B cell (primary cell): ENCODE data around the gene DNAL1. TPM values are rescaled to one million over a fixed set of nuclear protein-coding genes. Genes with fewer than 3 reads are reported as not detected.
A peak's percentile ranks its signal among the peaks of the same experiment; 100 is the strongest.

Experiments
- ATAC-seq: fragments of 200-7000 bp; cut with Tn5 transposase; one replicate; pipeline ENCODE4 v1.10.0; 2021; ENCODE audit warnings: low read depth, mild to moderate bottlenecking, moderate number of reproducible peaks, moderate library complexity
- CTCF ChIA-PET: fragments of 350-600 bp; sonication (Branson Sonifier 250); formaldehyde crosslinking; loops from one replicate; lab custom pipeline; 2021; ENCODE audit warnings: antibody characterized with exemption, inconsistent platforms; lab: Charles Lee
- POLR2A ChIA-PET: fragments of 350-600 bp; sonication (Branson Sonifier 250); formaldehyde crosslinking; loops from one replicate; lab custom pipeline; 2021; ENCODE audit warnings: antibody characterized with exemption; lab: Charles Lee
- DNase-seq: peaks from one replicate; pipeline ENCODE4 v3.0.0; 2013
- H2AFZ ChIP-seq: 2 replicates; pipeline ENCODE4 v1.6.1; 2012; ENCODE audit warnings: mild to moderate bottlenecking, low read depth, low read length; ENCODE audit not compliant: insufficient read depth, poor library complexity, severe bottlenecking
- H3K27ac ChIP-seq, 2 donors: 1 replicate in 1 of 2; 2 replicates in 1 of 2; pipeline ENCODE4 v1.5.1; 2012 to 2013; ENCODE audit warnings: low read length in 2 of 2, mild to moderate bottlenecking in 2 of 2, moderate library complexity in 1 of 2
- H3K27me3 ChIP-seq, 4 experiments: fragments of 200-600 bp in 1 of 4; sonication (generic) in 1 of 4; replicated peaks in 1 of 4; 1 replicate in 2 of 4; 2 replicates in 2 of 4; pipeline versions ENCODE4 v1.6.1 to v1.7.0; 2013 to 2016; ENCODE audit warnings: low read length in 3 of 4, mild to moderate bottlenecking in 2 of 4, mixed read lengths in 1 of 4, moderate library complexity in 1 of 4; ENCODE audit not compliant: insufficient read depth in 4 of 4, control insufficient read depth in 3 of 4; ENCODE audit errors: control extremely low read depth in 1 of 4
- H3K36me3 ChIP-seq, 2 experiments: replicated peaks in 1 of 2; 1 replicate in 1 of 2; 2 replicates in 1 of 2; pipeline versions ENCODE4 v1.6.1 to v1.7.1; 2013; ENCODE audit warnings: low read length in 1 of 2; ENCODE audit not compliant: insufficient read depth in 2 of 2, control insufficient read depth in 1 of 2; ENCODE audit errors: control extremely low read depth in 1 of 2, extremely low read depth in 1 of 2
- H3K4me1 ChIP-seq, 2 donors: fragments of 200-600 bp in 1 of 2; sonication (generic) in 1 of 2; 1 replicate in 1 of 2; 2 replicates in 1 of 2; pipeline versions ENCODE4 v1.5.1 to v1.6.1; 2013 to 2017; ENCODE audit warnings: low read length in 2 of 2; ENCODE audit not compliant: control insufficient read depth in 2 of 2, insufficient read depth in 2 of 2
- H3K4me2 ChIP-seq: replicated peaks from 2 replicates; pipeline ENCODE3; 2012; ENCODE audit warnings: mild to moderate bottlenecking, low read depth, low read length; ENCODE audit not compliant: poor library complexity, severe bottlenecking
- H3K4me3 ChIP-seq, 5 experiments: fragments of 200-600 bp in 1 of 5; sonication (generic) in 1 of 5; 1 replicate in 3 of 5; 2 replicates in 2 of 5; pipeline versions ENCODE4 v1.5.1 to v1.7.0; 2011 to 2016; ENCODE audit warnings: low read length in 4 of 5, mild to moderate bottlenecking in 4 of 5, low read depth in 2 of 5, control low read depth in 1 of 5, moderate library complexity in 1 of 5; ENCODE audit not compliant: insufficient read depth in 1 of 5; ENCODE audit errors: control extremely low read depth in 1 of 5, extremely low read depth in 1 of 5
- H3K79me2 ChIP-seq: fragments of 200-600 bp; sonication (generic); one replicate; pipeline ENCODE4 v1.6.0; 2016; ENCODE audit warnings: low read length; ENCODE audit not compliant: control insufficient read depth, insufficient read depth
- H3K9ac ChIP-seq: fragments of 200-600 bp; sonication (generic); 2 replicates; pipeline ENCODE4 v1.6.1; 2017; ENCODE audit warnings: mild to moderate bottlenecking, low read length, moderate library complexity
- H3K9me3 ChIP-seq, 3 donors: one replicate each; pipeline versions ENCODE4 v1.6.1 to v1.7.1; 2013; ENCODE audit warnings: low read length in 2 of 3; ENCODE audit not compliant: control insufficient read depth in 2 of 3, insufficient read depth in 1 of 3; ENCODE audit errors: control extremely low read depth in 1 of 3
- H4K20me1 ChIP-seq: 2 replicates; pipeline ENCODE4 v1.6.0; 2012; ENCODE audit warnings: mild to moderate bottlenecking, low read length; ENCODE audit not compliant: insufficient read depth, control insufficient read depth, poor library complexity, severe bottlenecking
- H3K27ac Mint-ChIP-seq: one replicate; pipeline ENCODE4 v1.8.0; 2021; ENCODE audit warnings: mixed read lengths
- H3K27me3 Mint-ChIP-seq: one replicate; pipeline ENCODE4 v1.8.0; 2021; ENCODE audit warnings: mixed read lengths
- H3K4me1 Mint-ChIP-seq: one replicate; pipeline ENCODE4 v1.8.0; 2021; ENCODE audit warnings: mixed read lengths
- H3K4me3 Mint-ChIP-seq: one replicate; pipeline ENCODE4 v1.8.0; 2021; ENCODE audit warnings: mixed read lengths
- H3K9me3 Mint-ChIP-seq: one replicate; pipeline ENCODE4 v1.8.0; 2022; ENCODE audit warnings: mixed read lengths; ENCODE audit not compliant: insufficient read depth
- CTCF ChIP-seq: fragments of 200-600 bp; IDR thresholded peaks from one replicate; pipeline ENCODE4 v1.8.0; 2022; ENCODE audit warnings: antibody characterized with exemption, mild to moderate bottlenecking
- EZH2 ChIP-seq: IDR thresholded peaks from 2 replicates; pipeline ENCODE4 v1.6.1; 2012; ENCODE audit warnings: borderline replicate concordance, low read depth, mild to moderate bottlenecking, moderate library complexity, low read length; ENCODE audit not compliant: insufficient read depth, poor library complexity, severe bottlenecking
- WGBS: methylation state at CpG from one replicate; pipeline ENCODE4 v1.1.5; 2013; ENCODE audit warnings: missing lambda C conversion rate; ENCODE audit not compliant: insufficient coverage; 5-methylcytosine and 5-hydroxymethylcytosine counted together
- intact Hi-C: fragments of 100-400 bp; cut with micrococcal nuclease; formaldehyde crosslinking; loops from one replicate; pipeline ENCODE4 v1.10.0; 2022
- polyA plus RNA-seq: library from polyadenylated mRNA; depleted of rRNA; stranded (reverse); fragments of >200 nt; gene quantifications from 2 replicates; pipeline ENCODE4 v1.2.3, GENCODE V29; 2012
- total RNA-seq, 2 donors: library from RNA; stranded (reverse); fragments of 120-200 nt in 1 of 2; gene quantifications; 1 replicate in 1 of 2; 2 replicates in 1 of 2; pipeline versions ENCODE4 v1.2.3 to v1.2.4, GENCODE V29; 2013 to 2022

Gene DNAL1
- total and polyA plus RNA-seq, 2 donors (not counting 1 experiment from before 2014, with no cell fraction given), result 2.0 to 10.7 TPM

GRCh38 chr14:73633116-73634010 lies 11.4 kb upstream of the DNAL1 start:
- H3K27ac ChIP-seq, result no peak overlapping the region
- DNase-seq (peak; percentile 79), ATAC-seq (peak; percentile 86)
- ChIA-PET CTCF (interaction anchor here (0.5 to 5.2 kb wide), 23 partner anchors 8 to 360 kb away, joined by 3 to 105 read pairs (median 3); partner anchors contain the start of genes ACOT2, ACOT6 and DNAL1), POLR2A (no interaction called here)
- no peaks in the 10 kb centered on the region for H3K9me3 ChIP-seq
- H3K27me3 Mint-ChIP-seq, result peaks cover 24% of the 10 kb centered on the region
- peak overlapping the region; percentile 0 to 72 (median 65) for H3K4me3 ChIP-seq
- no peaks in the 10 kb centered on the region for H3K79me2 ChIP-seq
- H3K9me3 Mint-ChIP-seq, result no peaks in the 10 kb centered on the region
- no peaks in the 10 kb centered on the region for H3K36me3 ChIP-seq
- peak overlapping the region; percentile 92 for H3K4me2 ChIP-seq
- H4K20me1 ChIP-seq, result no peaks in the 10 kb centered on the region
- peaks cover 5% of the 10 kb centered on the region for H3K4me1 Mint-ChIP-seq
- intact Hi-C loops, result loop anchor here (1.0 to 5.0 kb wide), 5 partner anchors 11 to 194 kb away; partner anchors contain the start of genes DNAL1 and RIOX1
- H3K9ac ChIP-seq, result peak overlapping the region; percentile 74
- H3K27me3 ChIP-seq, result peaks cover 0 to 15% (median 3%) of the 10 kb centered on the region in 4 experiments
- peaks cover 14 to 15% of the 10 kb centered on the region in 2 donors for H3K4me1 ChIP-seq
- peak overlapping the region; percentile 92 for H2AFZ ChIP-seq
- H3K27ac Mint-ChIP-seq, result no peak overlapping the region
- TF ChIP-seq EZH2, result no peak
- peak; percentile 80 for TF ChIP-seq CTCF
- peak overlapping the region; percentile 85 for H3K4me3 Mint-ChIP-seq
- WGBS, result 8% methylated on average over 42 of the region's 44 CpGs
